GM23338 (cell line): ENCODE data around the gene GLI3. TPM values are rescaled to one million over a fixed set of nuclear protein-coding genes. Genes with fewer than 3 reads are reported as not detected.

ENCODE experiments used
- ATAC-seq: fragments of 200-7000 bp; cut with Tn5 transposase; 3 replicates; pipeline ENCODE4 v1.9.1; 2020
- DNase-seq: peaks from one replicate; pipeline ENCODE4 v3.0.0-alpha.2; 2015; ENCODE audit warnings: low spot score
- H2AFZ ChIP-seq: fragments of 200-600 bp; sonication (generic); 2 replicates; pipeline ENCODE4 v1.8.0; 2016; ENCODE audit warnings: antibody characterized with exemption, mild to moderate bottlenecking, moderate library complexity
- H3F3A ChIP-seq: fragments of 200-600 bp; sonication (generic); replicated peaks from 2 replicates; pipeline ENCODE4 v1.8.0; 2017; ENCODE audit warnings: antibody characterized with exemption, mixed run types, low read depth
- H3K27ac ChIP-seq: fragments of 200-600 bp; sonication (generic); 2 replicates; pipeline ENCODE4 v1.6.1; 2016; ENCODE audit warnings: low read depth
- H3K27me3 ChIP-seq: fragments of 200-600 bp; sonication (generic); 2 replicates; pipeline ENCODE4 v1.8.0; 2016; ENCODE audit warnings: mild to moderate bottlenecking, mixed run types, moderate library complexity; ENCODE audit not compliant: insufficient read depth
- H3K36me3 ChIP-seq: fragments of 200-600 bp; sonication (generic); 2 replicates; pipeline ENCODE4 v1.8.0; 2016; ENCODE audit warnings: mild to moderate bottlenecking; ENCODE audit not compliant: insufficient read depth
- H3K4me1 ChIP-seq: fragments of 200-600 bp; sonication (generic); 2 replicates; pipeline ENCODE4 v1.8.0; 2016; ENCODE audit warnings: mild to moderate bottlenecking, moderate library complexity; ENCODE audit not compliant: insufficient read depth
- H3K4me2 ChIP-seq: fragments of 200-600 bp; sonication (generic); 2 replicates; pipeline ENCODE4 v1.7.1; 2017; ENCODE audit warnings: mixed run types
- H3K4me3 ChIP-seq: fragments of 200-600 bp; sonication (generic); 2 replicates; pipeline ENCODE4 v1.6.1; 2016; ENCODE audit warnings: mixed run types
- H3K79me2 ChIP-seq: fragments of 200-600 bp; sonication (generic); replicated peaks from 2 replicates; pipeline ENCODE4 v1.8.0; 2017; ENCODE audit warnings: mild to moderate bottlenecking; ENCODE audit not compliant: insufficient read depth
- H3K9me2 ChIP-seq: fragments of 200-600 bp; sonication (generic); 2 replicates; pipeline ENCODE4 v1.8.0; 2017; ENCODE audit not compliant: insufficient read depth
- H4K20me1 ChIP-seq: fragments of 200-600 bp; sonication (generic); replicated peaks from 2 replicates; pipeline ENCODE4 v1.8.0; 2017; ENCODE audit warnings: mild to moderate bottlenecking; ENCODE audit not compliant: insufficient read depth
- H3K27ac Mint-ChIP-seq: 2 replicates; pipeline ENCODE4 v1.8.0; 2020; ENCODE audit warnings: inconsistent platforms, mild to moderate bottlenecking, moderate library complexity, mixed read lengths
- H3K27me3 Mint-ChIP-seq: 3 replicates; pipeline ENCODE4 v1.8.0; 2022; ENCODE audit warnings: low read depth, mild to moderate bottlenecking, moderate library complexity, mixed read lengths, inconsistent platforms; ENCODE audit not compliant: insufficient read depth, poor library complexity
- H3K36me3 Mint-ChIP-seq: 3 replicates; pipeline ENCODE4 v1.8.0; 2021; ENCODE audit warnings: low read depth, mild to moderate bottlenecking, inconsistent platforms, moderate library complexity, mixed read lengths
- H3K4me1 Mint-ChIP-seq: 3 replicates; pipeline ENCODE4 v1.8.0; 2020; ENCODE audit warnings: mild to moderate bottlenecking, inconsistent platforms, mixed read lengths
- H3K4me3 Mint-ChIP-seq: 3 replicates; pipeline ENCODE4 v1.8.0; 2021; ENCODE audit warnings: moderate library complexity, mild to moderate bottlenecking, inconsistent platforms, mixed read lengths
- H3K9me3 Mint-ChIP-seq: 3 replicates; pipeline ENCODE4 v1.8.0; 2020; ENCODE audit warnings: moderate library complexity, mild to moderate bottlenecking, inconsistent platforms, mixed read lengths
- CREB1 ChIP-seq: fragments of 250-450 bp; sonication (Bioruptor Pico); IDR thresholded peaks from 2 replicates; pipeline ENCODE4 v1.5.0; 2020; ENCODE audit warnings: low read depth, mild to moderate bottlenecking, moderate library complexity
- EZH2 ChIP-seq: fragments of 200-600 bp; sonication (generic); IDR thresholded peaks from one replicate; pipeline ENCODE4 v1.8.0; 2017; ENCODE audit warnings: antibody characterized with exemption, mild to moderate bottlenecking, low read depth; ENCODE audit not compliant: unreplicated experiment
- EZH2phosphoT487 ChIP-seq: fragments of 200-600 bp; sonication (generic); IDR thresholded peaks from one replicate; pipeline ENCODE4 v1.8.1; 2018; ENCODE audit warnings: antibody characterized with exemption; ENCODE audit not compliant: unreplicated experiment
- JUNB ChIP-seq: IDR thresholded peaks from one replicate; pipeline ENCODE4 v1.6.1; 2016; ENCODE audit warnings: antibody characterized with exemption; ENCODE audit not compliant: unreplicated experiment
- NANOG ChIP-seq: IDR thresholded peaks from 2 replicates; pipeline ENCODE4 v1.6.1; 2016; ENCODE audit warnings: antibody characterized with exemption, borderline replicate concordance
- POLR2AphosphoS5 ChIP-seq: IDR thresholded peaks from 2 replicates; pipeline ENCODE4 v1.6.1; 2016; ENCODE audit warnings: antibody characterized with exemption, low read depth
- STAT1 ChIP-seq: IDR thresholded peaks from one replicate; pipeline ENCODE4 v1.6.1; 2016; ENCODE audit warnings: antibody characterized with exemption; ENCODE audit not compliant: unreplicated experiment
- ZNF114 ChIP-seq: fragments of 250-450 bp; sonication (Bioruptor Pico); IDR thresholded peaks from 2 replicates; pipeline ENCODE4 v1.5.0; 2020; ENCODE audit warnings: mild to moderate bottlenecking, moderate library complexity
- ZNF331 ChIP-seq: fragments of 250-450 bp; sonication (Bioruptor Pico); IDR thresholded peaks from 2 replicates; pipeline ENCODE4 v1.5.0; 2020; ENCODE audit warnings: low read depth, mild to moderate bottlenecking, moderate library complexity
- polyA plus RNA-seq: library from polyadenylated mRNA; unstranded; fragments of >200 nt; fragmentation: Nextera tagmentation; extraction: Ambion mirVana; gene quantifications from 2 replicates; pipeline ENCODE4 v1.2.1, GENCODE V29; 2016
- total RNA-seq: library from RNA; depleted of rRNA; stranded (reverse); fragments of >200 nt; shearing (Covaris generic); gene quantifications from 2 replicates; pipeline ENCODE4 v1.2.3, GENCODE V29; 2014
- TF ChIP-seq, protein P1 (sequence below): IDR thresholded peaks from 2 replicates; pipeline ENCODE4 v1.6.1; 2016; ENCODE audit warnings: antibody characterized with exemption
- TF ChIP-seq, protein P2 (sequence below): IDR thresholded peaks from one replicate; pipeline ENCODE4 v1.6.1; 2018; ENCODE audit warnings: antibody characterized with exemption; ENCODE audit not compliant: unreplicated experiment
- TF ChIP-seq, protein P3 (sequence below): fragments of 250-450 bp; sonication (Bioruptor Pico); IDR thresholded peaks from 2 replicates; pipeline ENCODE4 v1.5.0; 2020; ENCODE audit warnings: mild to moderate bottlenecking, moderate library complexity

GLI3 gene
- total and polyA plus RNA-seq, 2 experiments from 2014 or later, result 16.1 to 17.9 TPM

DNA sequence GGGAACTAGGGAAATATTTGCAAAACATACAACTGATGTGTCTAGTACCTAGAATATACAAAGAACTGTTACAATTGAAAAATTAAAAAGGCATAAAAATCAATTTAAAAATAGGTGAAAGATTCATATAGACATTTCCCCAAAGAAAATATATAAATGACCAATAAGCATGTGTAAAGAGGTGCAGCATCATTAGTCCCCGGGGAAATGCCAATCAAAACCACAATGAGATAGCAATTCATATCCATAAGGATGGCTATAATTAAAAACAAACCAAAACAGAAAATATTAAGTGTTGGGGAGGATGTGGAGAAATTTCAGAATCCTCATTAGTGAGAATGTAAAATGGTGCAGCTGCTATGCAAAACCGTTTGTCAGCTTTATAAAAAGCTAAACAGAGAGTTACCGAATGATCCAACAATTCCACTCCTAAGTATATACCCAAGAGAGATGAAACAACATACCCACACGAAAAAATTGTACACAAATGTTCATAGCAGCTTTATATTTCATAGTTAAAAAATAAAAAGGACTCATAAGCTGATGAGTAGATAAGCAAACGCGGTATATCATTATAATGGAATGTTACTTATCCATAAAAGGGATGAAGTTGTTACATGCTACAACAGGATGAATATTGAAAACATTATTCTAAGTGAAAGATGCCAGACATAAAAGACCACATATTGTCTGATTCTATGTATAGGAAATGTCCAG is 324.0 kb downstream of the GLI3 start:
- H3K9me2 ChIP-seq, result peaks cover 17% of the 10 kb centered on the region; the same call in 1 of the 2 replicates
- H3K79me2 ChIP-seq, result no peaks in the 10 kb centered on the region
- no peak overlapping the region for H2AFZ ChIP-seq
- H3K27ac Mint-ChIP-seq, result no peak overlapping the region
- no peaks in the 10 kb centered on the region for H3K27me3 ChIP-seq
- no peaks in the 10 kb centered on the region for H3K4me1 Mint-ChIP-seq
- H3K4me2 ChIP-seq, result no peak overlapping the region
- no peaks in the 10 kb centered on the region for H3F3A ChIP-seq
- no peaks in the 10 kb centered on the region for H3K27me3 Mint-ChIP-seq
- H3K36me3 Mint-ChIP-seq, result no peaks in the 10 kb centered on the region
- ATAC-seq, result no peak
- TF ChIP-seq STAT1 (no peak), POLR2AphosphoS5 (no peak), ZNF114 (CRISPR knock-in tag) (no peak), CREB1 (CRISPR knock-in tag) (no peak), EZH2 (no peak), ZNF331 (CRISPR knock-in tag) (no peak), NANOG (no peak)
- TF ChIP-seq, protein P1, sequence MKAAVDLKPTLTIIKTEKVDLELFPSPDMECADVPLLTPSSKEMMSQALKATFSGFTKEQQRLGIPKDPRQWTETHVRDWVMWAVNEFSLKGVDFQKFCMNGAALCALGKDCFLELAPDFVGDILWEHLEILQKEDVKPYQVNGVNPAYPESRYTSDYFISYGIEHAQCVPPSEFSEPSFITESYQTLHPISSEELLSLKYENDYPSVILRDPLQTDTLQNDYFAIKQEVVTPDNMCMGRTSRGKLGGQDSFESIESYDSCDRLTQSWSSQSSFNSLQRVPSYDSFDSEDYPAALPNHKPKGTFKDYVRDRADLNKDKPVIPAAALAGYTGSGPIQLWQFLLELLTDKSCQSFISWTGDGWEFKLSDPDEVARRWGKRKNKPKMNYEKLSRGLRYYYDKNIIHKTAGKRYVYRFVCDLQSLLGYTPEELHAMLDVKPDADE, result no peak
- TF ChIP-seq, protein P2, sequence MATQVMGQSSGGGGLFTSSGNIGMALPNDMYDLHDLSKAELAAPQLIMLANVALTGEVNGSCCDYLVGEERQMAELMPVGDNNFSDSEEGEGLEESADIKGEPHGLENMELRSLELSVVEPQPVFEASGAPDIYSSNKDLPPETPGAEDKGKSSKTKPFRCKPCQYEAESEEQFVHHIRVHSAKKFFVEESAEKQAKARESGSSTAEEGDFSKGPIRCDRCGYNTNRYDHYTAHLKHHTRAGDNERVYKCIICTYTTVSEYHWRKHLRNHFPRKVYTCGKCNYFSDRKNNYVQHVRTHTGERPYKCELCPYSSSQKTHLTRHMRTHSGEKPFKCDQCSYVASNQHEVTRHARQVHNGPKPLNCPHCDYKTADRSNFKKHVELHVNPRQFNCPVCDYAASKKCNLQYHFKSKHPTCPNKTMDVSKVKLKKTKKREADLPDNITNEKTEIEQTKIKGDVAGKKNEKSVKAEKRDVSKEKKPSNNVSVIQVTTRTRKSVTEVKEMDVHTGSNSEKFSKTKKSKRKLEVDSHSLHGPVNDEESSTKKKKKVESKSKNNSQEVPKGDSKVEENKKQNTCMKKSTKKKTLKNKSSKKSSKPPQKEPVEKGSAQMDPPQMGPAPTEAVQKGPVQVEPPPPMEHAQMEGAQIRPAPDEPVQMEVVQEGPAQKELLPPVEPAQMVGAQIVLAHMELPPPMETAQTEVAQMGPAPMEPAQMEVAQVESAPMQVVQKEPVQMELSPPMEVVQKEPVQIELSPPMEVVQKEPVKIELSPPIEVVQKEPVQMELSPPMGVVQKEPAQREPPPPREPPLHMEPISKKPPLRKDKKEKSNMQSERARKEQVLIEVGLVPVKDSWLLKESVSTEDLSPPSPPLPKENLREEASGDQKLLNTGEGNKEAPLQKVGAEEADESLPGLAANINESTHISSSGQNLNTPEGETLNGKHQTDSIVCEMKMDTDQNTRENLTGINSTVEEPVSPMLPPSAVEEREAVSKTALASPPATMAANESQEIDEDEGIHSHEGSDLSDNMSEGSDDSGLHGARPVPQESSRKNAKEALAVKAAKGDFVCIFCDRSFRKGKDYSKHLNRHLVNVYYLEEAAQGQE, result no peak
- no peaks in the 10 kb centered on the region for H4K20me1 ChIP-seq
- no peak overlapping the region for H3K27ac ChIP-seq
- H3K4me3 Mint-ChIP-seq, result no peak overlapping the region
- no peaks in the 10 kb centered on the region for H3K4me1 ChIP-seq
- 0 out of 3 replicates have a peak, but pooled peaks cover 3% of the 10 kb centered on the region for H3K9me3 Mint-ChIP-seq
- no peak overlapping the region for H3K4me3 ChIP-seq
- no peak for DNase-seq
- H3K36me3 ChIP-seq, result no peaks in the 10 kb centered on the region

DNA sequence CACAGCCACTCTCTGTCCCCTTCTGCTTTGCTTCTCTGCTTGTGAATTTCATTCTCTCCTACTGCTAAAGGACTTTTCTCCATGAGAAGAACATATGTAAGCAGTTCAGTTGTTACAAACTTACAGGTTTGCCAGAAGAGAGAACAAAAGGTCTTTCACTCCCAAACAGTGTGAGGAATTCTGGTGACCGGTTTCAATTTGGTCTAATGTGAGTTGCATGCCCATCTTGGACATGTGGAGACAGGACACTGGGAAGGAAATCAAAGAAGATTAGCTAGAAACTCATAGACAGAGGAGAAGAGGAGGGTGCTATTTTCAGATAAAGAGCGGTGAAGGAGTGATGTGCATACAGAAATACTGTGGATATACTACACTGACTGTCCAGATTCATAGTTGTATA is 324.6 kb downstream of the GLI3 start:
- no peak overlapping the region for H3K4me3 ChIP-seq
- no peaks in the 10 kb centered on the region for H3F3A ChIP-seq
- no peaks in the 10 kb centered on the region for H3K36me3 Mint-ChIP-seq
- H3K4me3 Mint-ChIP-seq, result no peak overlapping the region
- no peaks in the 10 kb centered on the region for H4K20me1 ChIP-seq
- no peaks in the 10 kb centered on the region for H3K4me1 Mint-ChIP-seq
- no peaks in the 10 kb centered on the region for H3K4me1 ChIP-seq
- H3K27me3 Mint-ChIP-seq, result no peaks in the 10 kb centered on the region
- no peak for ATAC-seq
- no peak overlapping the region for H3K27ac ChIP-seq
- H3K4me2 ChIP-seq, result no peak overlapping the region
- no peaks in the 10 kb centered on the region for H3K36me3 ChIP-seq
- H3K9me2 ChIP-seq, result peaks cover 13% of the 10 kb centered on the region; the same call in 1 of the 2 replicates
- H2AFZ ChIP-seq, result no peak overlapping the region
- 0 out of 3 replicates have a peak, but pooled peaks cover 3% of the 10 kb centered on the region for H3K9me3 Mint-ChIP-seq
- H3K27ac Mint-ChIP-seq, result no peak overlapping the region
- H3K79me2 ChIP-seq, result no peaks in the 10 kb centered on the region
- H3K27me3 ChIP-seq, result no peaks in the 10 kb centered on the region
- DNase-seq, result no peak
- TF ChIP-seq POLR2AphosphoS5 (no peak), STAT1 (no peak), JUNB (no peak), EZH2phosphoT487 (no peak), ZNF114 (CRISPR knock-in tag) (no peak)
- TF ChIP-seq, protein P3, sequence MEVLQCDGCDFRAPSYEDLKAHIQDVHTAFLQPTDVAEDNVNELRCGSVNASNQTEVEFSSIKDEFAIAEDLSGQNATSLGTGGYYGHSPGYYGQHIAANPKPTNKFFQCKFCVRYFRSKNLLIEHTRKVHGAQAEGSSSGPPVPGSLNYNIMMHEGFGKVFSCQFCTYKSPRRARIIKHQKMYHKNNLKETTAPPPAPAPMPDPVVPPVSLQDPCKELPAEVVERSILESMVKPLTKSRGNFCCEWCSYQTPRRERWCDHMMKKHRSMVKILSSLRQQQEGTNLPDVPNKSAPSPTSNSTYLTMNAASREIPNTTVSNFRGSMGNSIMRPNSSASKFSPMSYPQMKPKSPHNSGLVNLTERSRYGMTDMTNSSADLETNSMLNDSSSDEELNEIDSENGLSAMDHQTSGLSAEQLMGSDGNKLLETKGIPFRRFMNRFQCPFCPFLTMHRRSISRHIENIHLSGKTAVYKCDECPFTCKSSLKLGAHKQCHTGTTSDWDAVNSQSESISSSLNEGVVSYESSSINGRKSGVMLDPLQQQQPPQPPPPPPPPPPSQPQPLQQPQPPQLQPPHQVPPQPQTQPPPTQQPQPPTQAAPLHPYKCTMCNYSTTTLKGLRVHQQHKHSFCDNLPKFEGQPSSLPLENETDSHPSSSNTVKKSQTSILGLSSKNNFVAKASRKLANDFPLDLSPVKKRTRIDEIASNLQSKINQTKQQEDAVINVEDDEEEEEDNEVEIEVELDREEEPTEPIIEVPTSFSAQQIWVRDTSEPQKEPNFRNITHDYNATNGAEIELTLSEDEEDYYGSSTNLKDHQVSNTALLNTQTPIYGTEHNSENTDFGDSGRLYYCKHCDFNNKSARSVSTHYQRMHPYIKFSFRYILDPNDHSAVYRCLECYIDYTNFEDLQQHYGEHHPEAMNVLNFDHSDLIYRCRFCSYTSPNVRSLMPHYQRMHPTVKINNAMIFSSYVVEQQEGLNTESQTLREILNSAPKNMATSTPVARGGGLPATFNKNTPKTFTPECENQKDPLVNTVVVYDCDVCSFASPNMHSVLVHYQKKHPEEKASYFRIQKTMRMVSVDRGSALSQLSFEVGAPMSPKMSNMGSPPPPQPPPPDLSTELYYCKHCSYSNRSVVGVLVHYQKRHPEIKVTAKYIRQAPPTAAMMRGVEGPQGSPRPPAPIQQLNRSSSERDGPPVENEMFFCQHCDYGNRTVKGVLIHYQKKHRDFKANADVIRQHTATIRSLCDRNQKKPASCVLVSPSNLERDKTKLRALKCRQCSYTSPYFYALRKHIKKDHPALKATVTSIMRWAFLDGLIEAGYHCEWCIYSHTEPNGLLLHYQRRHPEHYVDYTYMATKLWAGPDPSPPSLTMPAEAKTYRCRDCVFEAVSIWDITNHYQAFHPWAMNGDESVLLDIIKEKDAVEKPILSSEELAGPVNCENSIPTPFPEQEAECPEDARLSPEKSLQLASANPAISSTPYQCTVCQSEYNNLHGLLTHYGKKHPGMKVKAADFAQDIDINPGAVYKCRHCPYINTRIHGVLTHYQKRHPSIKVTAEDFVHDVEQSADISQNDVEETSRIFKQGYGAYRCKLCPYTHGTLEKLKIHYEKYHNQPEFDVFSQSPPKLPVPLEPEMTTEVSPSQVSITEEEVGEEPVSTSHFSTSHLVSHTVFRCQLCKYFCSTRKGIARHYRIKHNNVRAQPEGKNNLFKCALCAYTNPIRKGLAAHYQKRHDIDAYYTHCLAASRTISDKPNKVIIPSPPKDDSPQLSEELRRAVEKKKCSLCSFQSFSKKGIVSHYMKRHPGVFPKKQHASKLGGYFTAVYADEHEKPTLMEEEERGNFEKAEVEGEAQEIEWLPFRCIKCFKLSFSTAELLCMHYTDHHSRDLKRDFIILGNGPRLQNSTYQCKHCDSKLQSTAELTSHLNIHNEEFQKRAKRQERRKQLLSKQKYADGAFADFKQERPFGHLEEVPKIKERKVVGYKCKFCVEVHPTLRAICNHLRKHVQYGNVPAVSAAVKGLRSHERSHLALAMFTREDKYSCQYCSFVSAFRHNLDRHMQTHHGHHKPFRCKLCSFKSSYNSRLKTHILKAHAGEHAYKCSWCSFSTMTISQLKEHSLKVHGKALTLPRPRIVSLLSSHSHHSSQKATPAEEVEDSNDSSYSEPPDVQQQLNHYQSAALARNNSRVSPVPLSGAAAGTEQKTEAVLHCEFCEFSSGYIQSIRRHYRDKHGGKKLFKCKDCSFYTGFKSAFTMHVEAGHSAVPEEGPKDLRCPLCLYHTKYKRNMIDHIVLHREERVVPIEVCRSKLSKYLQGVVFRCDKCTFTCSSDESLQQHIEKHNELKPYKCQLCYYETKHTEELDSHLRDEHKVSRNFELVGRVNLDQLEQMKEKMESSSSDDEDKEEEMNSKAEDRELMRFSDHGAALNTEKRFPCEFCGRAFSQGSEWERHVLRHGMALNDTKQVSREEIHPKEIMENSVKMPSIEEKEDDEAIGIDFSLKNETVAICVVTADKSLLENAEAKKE (CRISPR knock-in tag), result no peak
